Ecto neural progenitor cell (in vitro differentiated cells): ENCODE data around the gene F2R.

Source experiments
- DNase-seq: peaks from one replicate; pipeline ENCODE4 v3.0.0-alpha.2; 2018; ENCODE audit warnings: low spot score

Gene F2R

GRCh38 chr5:76690704-76691466 is 25.0 kb upstream of the F2R start:
- no peak for DNase-seq

- no peak for DNase-seq
Observed at GRCh38 chr5:76691467-76692273, 24.3 kb upstream of the F2R start.

- no peak for DNase-seq
Observed at GRCh38 chr5:76692274-76692540, 23.7 kb upstream of the F2R start.

GRCh38 chr5:76692651-76693050 is 23.3 kb upstream of the F2R start:
- no peak for DNase-seq

- DNase-seq = no peak
Observed at GRCh38 chr5:76693141-76693540, 22.8 kb upstream of the F2R start.

GRCh38 chr5:76694317-76694716 is 21.6 kb upstream of the F2R start:
- no peak for DNase-seq

- no peak for DNase-seq
Observed at GRCh38 chr5:76695346-76695745, 20.6 kb upstream of the F2R start.

GRCh38 chr5:76696251-76696650 is 19.7 kb upstream of the F2R start:
- no peak for DNase-seq

GRCh38 chr5:76697670-76698069 is 18.3 kb upstream of the F2R start:
- no peak for DNase-seq

- no peak for DNase-seq
Observed at GRCh38 chr5:76700571-76700970, 15.4 kb upstream of the F2R start.

- DNase-seq = no peak
Observed at GRCh38 chr5:76701298-76701697, 14.6 kb upstream of the F2R start.

- DNase-seq = no peak
Observed at GRCh38 chr5:76703707-76704106, 12.2 kb upstream of the F2R start.

GRCh38 chr5:76704131-76704663 is 11.7 kb upstream of the F2R start:
- no peak for DNase-seq

GRCh38 chr5:76705574-76705973 is 10.4 kb upstream of the F2R start:
- no peak for DNase-seq

- no peak for DNase-seq
Observed at GRCh38 chr5:76709762-76710161, 6.2 kb upstream of the F2R start.

GRCh38 chr5:76710991-76711390 is 4.9 kb upstream of the F2R start:
- DNase-seq = no peak

GRCh38 chr5:76714751-76715485 is 1.0 kb upstream of the F2R start:
- peak; percentile 55 for DNase-seq

GRCh38 chr5:76715486-76715735 is 515 bp upstream of the F2R start:
- DNase-seq = no peak

- peak; percentile 61 for DNase-seq
Observed at GRCh38 chr5:76716456-76717157, 681 bp downstream of the F2R start.

GRCh38 chr5:76717222-76718083 is 1.5 kb downstream of the F2R start:
- DNase-seq = no peak

GRCh38 chr5:76718381-76718832 is 2.5 kb downstream of the F2R start:
- no peak for DNase-seq
